NCI-H1417 (cell line): ENCODE data around the gene UVRAG.
"Not testable (repeated sequence)": the region's sequence is repeated elsewhere in the genome, so short reads cannot be mapped to it uniquely, and the experiment has no call there.

ENCODE experiments used
- DNase-seq, 3 experiments: peaks; one replicate each; lab custom pipeline; 2025; lab: John Stamatoyannopoulos, UW

Gene UVRAG

GRCh38 chr11:75878933-75879332 is 63.9 kb downstream of the UVRAG start:
- DNase-seq, result no peak

GRCh38 chr11:75879737-75880136 is 64.7 kb downstream of the UVRAG start:
- DNase-seq, result peak in 1 of 3 experiments; percentile 31

DNA sequence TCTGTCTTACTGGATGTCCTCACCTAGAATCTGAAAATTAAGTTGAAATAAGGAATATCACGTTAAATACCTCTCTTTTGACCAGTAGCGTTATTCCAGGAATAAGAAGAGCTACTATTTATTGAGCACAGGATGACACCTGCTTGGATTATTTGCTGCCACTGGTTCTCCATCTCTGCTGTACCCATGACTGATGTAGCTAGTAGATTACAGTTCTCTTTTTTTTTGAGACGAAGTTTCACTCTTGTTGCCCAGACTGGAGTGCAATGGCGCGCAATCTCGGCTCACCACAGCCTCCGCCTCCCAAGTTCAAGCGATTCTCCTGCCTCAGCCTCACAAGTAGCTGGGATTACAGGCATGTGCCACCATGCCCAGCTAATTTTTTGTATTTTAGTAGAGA is 65.3 kb downstream of the UVRAG start:
- not testable (repeated sequence) for DNase-seq

DNA sequence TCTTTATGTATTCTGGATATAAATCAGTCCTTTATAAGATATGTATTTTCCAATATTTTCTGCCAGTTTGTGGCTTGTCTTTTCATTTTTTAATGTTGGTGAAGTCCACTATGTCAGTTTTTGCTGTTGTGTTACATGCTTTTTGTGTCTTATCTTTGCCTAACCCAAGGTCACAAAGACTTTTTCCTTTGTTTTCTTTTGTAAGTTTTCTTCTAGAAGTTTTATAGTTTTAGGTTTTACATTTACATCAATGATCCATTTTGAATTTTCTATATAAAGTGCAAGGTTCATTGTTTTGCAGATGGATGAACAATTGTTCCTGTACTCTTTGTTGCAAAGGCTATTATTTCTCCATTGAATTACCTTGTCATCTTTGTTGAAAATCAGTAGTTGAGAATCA is 69.3 kb downstream of the UVRAG start:
- no peak for DNase-seq

GRCh38 chr11:75888416-75888815 is 73.4 kb downstream of the UVRAG start:
- DNase-seq, result no peak

GRCh38 chr11:75891947-75892739 is 77.1 kb downstream of the UVRAG start:
- DNase-seq, result no peak

DNA sequence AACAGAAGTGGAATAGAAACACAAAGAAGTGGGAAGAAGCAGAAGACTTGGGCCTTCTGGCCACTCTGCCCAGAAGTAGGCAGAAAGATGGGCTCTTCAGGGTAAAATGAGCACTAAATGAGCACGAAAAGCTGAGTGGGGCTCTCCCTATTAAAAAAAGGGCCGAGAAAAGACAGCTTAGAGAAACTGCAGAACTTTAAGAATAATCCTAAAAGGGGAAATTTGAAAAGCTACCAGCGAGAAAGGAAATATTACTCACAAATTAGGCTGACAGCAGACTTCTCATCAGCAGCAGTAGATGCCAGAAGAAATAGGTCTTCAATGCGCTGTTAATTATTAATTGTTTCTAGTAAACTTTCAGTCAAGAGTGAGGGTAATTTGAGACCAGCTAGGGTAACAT is 78.2 kb downstream of the UVRAG start:
- DNase-seq, result no peak

DNA sequence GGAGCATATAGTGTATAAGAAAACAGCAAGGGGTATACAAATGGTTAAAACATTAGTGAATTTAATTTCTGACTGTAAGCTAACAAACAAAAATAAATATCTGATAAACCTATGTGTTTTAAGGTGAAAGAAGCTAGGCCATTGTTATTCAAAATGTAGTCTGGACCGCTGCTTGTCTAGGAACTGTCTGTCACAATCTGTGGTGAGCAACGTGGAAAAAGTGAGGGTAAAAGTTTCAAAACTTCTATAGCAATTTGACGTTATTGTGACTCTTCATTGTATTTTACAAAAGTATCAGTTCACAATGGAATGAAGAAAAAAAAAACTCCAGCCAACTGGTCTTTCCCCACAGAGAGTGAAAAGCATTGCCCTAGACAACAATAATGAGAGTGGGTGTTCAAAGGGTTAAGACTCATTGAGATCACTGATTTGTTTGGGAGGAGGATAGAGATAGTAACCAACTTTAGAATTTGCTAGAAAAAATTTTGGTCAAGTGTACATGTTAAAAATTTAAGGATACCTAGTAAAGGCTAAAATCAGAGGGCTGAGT is 79.1 kb downstream of the UVRAG start:
- DNase-seq, result no peak

DNA sequence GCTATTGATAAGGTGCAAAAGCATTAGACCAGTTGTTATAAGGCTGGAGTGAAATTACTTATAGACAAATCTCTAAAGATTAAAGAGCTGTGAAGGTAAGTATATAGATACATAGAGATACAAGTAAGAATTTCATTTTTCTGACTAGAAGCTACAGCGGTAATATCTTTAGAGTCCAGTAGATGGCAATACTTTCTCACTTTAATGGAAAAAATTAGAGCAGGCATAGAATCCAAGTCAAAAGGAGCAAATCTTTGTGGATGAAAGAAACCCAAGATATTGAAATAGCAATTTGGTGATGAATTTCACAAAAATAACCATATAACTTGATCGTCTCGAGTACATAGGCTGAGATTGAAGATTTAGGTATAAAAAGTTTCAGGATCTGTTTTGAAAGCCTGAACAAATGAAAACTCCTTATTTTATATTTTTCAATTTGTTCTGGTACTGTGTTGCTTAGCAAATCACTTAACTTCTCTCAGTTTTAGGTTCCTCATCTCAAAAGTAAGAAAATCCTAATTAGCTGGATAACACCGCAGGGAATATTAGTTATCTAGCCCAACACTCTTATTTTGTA is 81.9 kb downstream of the UVRAG start:
- peak in 2 of 3 experiments; percentile 51 to 80 for DNase-seq

DNA sequence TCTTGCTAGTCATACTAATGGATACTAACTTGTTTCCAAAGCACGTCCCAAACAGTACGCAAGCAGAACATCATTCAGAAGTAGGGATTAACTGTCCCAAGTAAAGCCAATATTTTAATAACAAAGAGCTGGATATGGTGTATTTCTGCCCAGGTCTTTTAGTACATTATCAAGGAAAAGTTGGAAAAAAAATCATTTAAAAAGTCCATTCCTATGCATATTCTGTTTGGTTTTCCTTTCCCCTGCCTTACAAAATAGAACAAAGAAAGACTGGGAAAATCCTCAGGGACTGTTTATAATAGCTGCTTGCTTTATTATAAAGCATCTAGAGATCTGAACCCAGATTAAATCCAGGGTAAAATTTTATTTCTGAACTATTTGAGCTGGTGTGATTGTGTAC is 83.9 kb downstream of the UVRAG start:
- no peak for DNase-seq

DNA sequence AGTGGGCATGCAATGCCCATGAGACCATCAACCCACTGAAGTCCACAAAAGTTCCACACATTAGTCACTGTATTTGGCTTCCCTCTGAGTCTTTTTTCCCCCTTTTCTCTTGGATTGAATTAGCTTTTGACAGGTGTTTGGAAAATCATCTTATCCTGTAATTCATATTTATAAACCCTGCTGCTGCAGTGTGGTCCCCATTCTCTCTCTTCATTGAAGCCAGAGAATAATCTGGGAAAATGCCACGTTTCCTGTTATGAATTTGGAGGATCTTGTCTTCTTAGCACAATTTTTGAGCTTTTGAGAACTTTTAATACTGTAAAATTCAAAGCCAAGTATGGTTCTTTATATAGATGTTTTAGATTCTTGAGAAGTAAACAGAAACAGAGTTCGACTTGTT is 84.8 kb downstream of the UVRAG start:
- no peak for DNase-seq

- DNase-seq, result no peak
Measured at GRCh38 chr11:75900848-75901247, 85.8 kb downstream of the UVRAG start.

DNA sequence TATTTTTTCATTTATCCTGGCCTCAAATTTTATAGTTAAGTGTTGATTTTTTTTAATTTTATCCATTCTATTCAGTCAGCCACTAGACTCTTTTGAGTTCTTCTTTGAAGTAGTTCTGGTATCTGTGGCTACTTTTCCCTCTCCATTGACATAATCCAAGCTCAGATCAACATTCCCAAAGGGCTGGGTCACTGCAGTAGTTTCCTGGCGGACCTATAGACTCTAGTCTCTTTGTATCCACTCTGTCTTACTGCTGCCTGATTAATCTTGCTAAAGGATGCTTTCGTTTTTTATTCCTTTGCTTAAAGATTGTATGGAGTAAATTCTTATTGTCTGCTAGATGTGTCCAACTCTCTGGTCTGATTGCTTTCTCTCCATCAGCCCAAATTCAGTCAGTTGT is 87.6 kb downstream of the UVRAG start:
- DNase-seq, result no peak

DNA sequence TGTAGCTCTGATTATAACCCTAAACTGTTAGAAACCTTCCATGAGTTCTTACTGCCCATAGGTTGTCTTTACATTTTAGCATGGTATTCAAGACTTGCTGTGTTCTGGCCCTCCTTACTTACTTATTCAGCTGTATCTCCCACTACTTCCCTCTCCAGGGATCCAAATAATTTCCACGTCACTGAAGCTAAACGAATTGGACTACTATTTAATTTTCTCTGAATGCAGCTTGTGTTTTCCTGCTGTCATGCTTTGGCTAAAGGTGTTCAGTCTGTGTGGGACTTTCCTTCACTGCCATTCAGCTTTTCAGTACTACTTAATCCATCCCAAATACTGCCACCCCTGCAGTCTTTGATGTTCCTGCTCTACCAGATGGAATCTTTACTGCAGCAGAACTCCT is 88.3 kb downstream of the UVRAG start:
- peak in 1 of 3 experiments; percentile 33 for DNase-seq

- no peak for DNase-seq
Measured at GRCh38 chr11:75905434-75905833, 90.4 kb downstream of the UVRAG start.

DNA sequence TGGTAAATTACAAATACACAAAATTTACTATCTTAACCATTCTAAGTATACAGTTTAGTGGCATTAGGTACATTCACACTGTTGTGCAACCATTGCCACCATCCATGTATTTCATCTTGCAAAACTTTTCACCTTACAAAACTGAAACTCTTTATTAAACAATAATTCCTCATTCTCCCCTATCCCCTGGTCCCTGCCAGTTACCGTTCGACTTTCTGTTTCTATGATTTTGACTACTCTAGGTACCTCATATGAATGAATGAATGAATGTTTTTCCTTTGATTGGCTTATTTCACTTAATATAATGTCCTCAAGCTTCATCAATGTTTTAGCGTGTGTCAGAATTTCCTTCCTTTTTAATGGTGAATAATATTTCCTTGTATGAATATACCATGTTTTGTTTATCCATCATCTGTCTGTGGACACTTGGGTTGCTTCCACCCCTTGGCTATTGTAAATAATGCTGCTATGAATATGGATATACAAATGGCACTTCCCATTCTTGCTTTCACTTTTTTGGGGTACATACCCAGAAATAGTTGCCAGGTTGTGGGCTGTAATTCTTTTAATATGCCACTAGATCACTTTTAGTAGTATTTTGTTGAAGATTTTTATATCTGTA is 93.0 kb downstream of the UVRAG start:
- no peak for DNase-seq

- DNase-seq, result no peak
Measured at GRCh38 chr11:75910426-75911145, 95.6 kb downstream of the UVRAG start.

DNA sequence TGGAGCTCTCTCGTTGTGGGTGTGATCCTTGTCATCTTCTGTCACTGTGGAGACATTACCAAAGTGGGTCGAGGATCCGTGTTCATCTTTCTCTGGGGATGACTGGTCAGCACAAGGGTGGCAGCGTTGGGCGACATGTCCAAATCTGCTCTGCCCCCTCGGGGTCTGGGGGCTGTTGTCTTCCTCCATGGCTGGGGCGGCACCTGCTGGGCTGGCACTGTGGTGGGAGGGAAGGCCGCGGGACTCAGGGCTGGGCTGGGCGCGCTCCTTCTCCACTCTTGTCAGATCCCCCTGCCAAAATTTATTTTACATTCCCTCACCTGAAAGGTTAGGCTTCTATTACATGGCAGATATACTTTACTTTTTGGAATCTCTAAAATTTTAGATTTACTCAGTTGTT is 96.4 kb downstream of the UVRAG start:
- DNase-seq, result no peak

- no peak for DNase-seq
Measured at GRCh38 chr11:75913984-75914383, 99.0 kb downstream of the UVRAG start.

DNA sequence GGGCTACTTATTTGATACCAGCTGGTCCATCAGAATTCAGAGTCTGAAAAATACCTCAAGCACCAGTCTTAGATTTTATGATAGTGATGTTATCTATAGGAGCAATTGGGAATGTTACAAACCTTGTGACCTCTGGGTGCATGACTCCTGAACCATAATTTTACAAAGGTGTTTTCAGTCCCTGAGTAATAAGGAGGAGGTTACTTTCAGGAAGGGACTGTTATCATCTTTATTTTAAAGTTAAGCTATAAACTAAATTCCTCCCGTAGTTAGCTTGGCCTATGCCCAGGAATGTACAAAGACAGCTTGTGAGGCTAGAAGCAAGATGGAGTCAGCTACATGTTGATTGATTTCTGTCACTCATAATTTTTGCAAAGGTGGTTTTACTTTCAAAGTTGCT is 101.9 kb downstream of the UVRAG start:
- no peak for DNase-seq

GRCh38 chr11:75918331-75918730 is 103.3 kb downstream of the UVRAG start:
- DNase-seq, result no peak

GRCh38 chr11:75919525-75919924 is 104.5 kb downstream of the UVRAG start:
- DNase-seq, result no peak
